HEK293 (cell line): ENCODE measurements around the gene GCNT2.

ENCODE experiments used
- CTCF ChIA-PET: fragments of 350-600 bp; formaldehyde crosslinking; extraction: SDS; loops from one replicate; lab custom pipeline; 2021; ENCODE audit warnings: antibody characterized with exemption; lab: Yijun Ruan, JAX
- POLR2A ChIA-PET: fragments of 300-600 bp; formaldehyde crosslinking; extraction: SDS; loops from one replicate; lab custom pipeline; 2020; ENCODE audit warnings: antibody characterized with exemption, inconsistent platforms; lab: Yijun Ruan, JAX
- H3K27ac ChIP-seq: fragments of 200-500 bp; sonication (Bioruptor generic); 2 replicates; pipeline ENCODE4 v1.5.1; 2014; ENCODE audit warnings: low read depth, low read length, control low read depth, inconsistent platforms; ENCODE audit errors: extremely low read depth
- H3K36me3 ChIP-seq, 2 experiments: fragments of 200-500 bp in 1 of 2; sonication (Bioruptor generic) in 1 of 2; 1 replicate in 1 of 2; 2 replicates in 1 of 2; pipeline ENCODE4 v1.5.1; 2014 to 2017; ENCODE audit warnings: inconsistent platforms in 2 of 2, low read length in 2 of 2; ENCODE audit not compliant: control insufficient read depth in 2 of 2, insufficient read depth in 1 of 2
- H3K4me1 ChIP-seq: fragments of 200-500 bp; sonication (Bioruptor generic); 2 replicates; pipeline ENCODE4 v1.5.1; 2014; ENCODE audit warnings: mild to moderate bottlenecking, low read length, inconsistent platforms; ENCODE audit not compliant: control insufficient read depth, insufficient read depth
- H3K4me3 ChIP-seq: 2 replicates; pipeline ENCODE4 v1.5.1; 2011; ENCODE audit warnings: low read depth, mild to moderate bottlenecking, control low read depth, low read length, moderate library complexity
- H3K9me3 ChIP-seq: fragments of 200-500 bp; sonication (Bioruptor generic); 2 replicates; pipeline ENCODE4 v1.5.1; 2014; ENCODE audit warnings: low read depth, low read length, inconsistent platforms; ENCODE audit not compliant: control insufficient read depth, insufficient read depth
- HOXC10 ChIP-seq: sonication (generic); formaldehyde crosslinking; IDR thresholded peaks from 2 replicates; pipeline ENCODE4 v1.8.1; 2023; ENCODE audit warnings: mild to moderate bottlenecking, missing genetic modification reagents
- KLF9 ChIP-seq: fragments of 450-650 bp; formaldehyde crosslinking; IDR thresholded peaks from 2 replicates; pipeline ENCODE4 v1.5.1; 2016; ENCODE audit warnings: missing biosample characterization, missing genetic modification characterization, low read depth
- ZBTB7A ChIP-seq: fragments of 450-650 bp; formaldehyde crosslinking; IDR thresholded peaks from 2 replicates; pipeline ENCODE4 v1.5.1; 2016; ENCODE audit warnings: low read depth, missing biosample characterization, missing genetic modification characterization
- ZFP41 ChIP-seq: fragments of 450-650 bp; formaldehyde crosslinking; IDR thresholded peaks from 2 replicates; pipeline ENCODE4 v1.5.1; 2016; ENCODE audit warnings: missing biosample characterization, missing genetic modification characterization, borderline replicate concordance
- ZNF114 ChIP-seq: fragments of 450-650 bp; formaldehyde crosslinking; IDR thresholded peaks from 2 replicates; pipeline ENCODE4 v1.5.0; 2017; ENCODE audit warnings: missing biosample characterization, missing genetic modification characterization
- ZNF169 ChIP-seq: fragments of 450-650 bp; formaldehyde crosslinking; IDR thresholded peaks from 2 replicates; pipeline ENCODE4 v1.5.1; 2016; ENCODE audit warnings: missing biosample characterization, missing genetic modification characterization
- ZNF324 ChIP-seq: fragments of 450-650 bp; formaldehyde crosslinking; IDR thresholded peaks from 2 replicates; pipeline ENCODE4 v1.5.1; 2016; ENCODE audit warnings: missing biosample characterization, missing genetic modification characterization
- ZNF530 ChIP-seq: fragments of 450-650 bp; formaldehyde crosslinking; IDR thresholded peaks from 2 replicates; pipeline ENCODE4 v1.5.1; 2016; ENCODE audit warnings: low read depth, missing biosample characterization, missing genetic modification characterization
- ZNF558 ChIP-seq: fragments of 450-650 bp; formaldehyde crosslinking; IDR thresholded peaks from 2 replicates; pipeline ENCODE4 v1.5.1; 2016; ENCODE audit warnings: missing biosample characterization, missing genetic modification characterization
- ZNF664 ChIP-seq: fragments of 450-650 bp; formaldehyde crosslinking; IDR thresholded peaks from 2 replicates; pipeline ENCODE4 v1.5.1; 2016; ENCODE audit warnings: missing biosample characterization, missing genetic modification characterization
- ZNF777 ChIP-seq: fragments of 450-650 bp; formaldehyde crosslinking; IDR thresholded peaks from 2 replicates; pipeline ENCODE4 v1.5.1; 2017; ENCODE audit warnings: missing biosample characterization, missing genetic modification characterization, borderline replicate concordance
- ZNF785 ChIP-seq: fragments of 450-650 bp; formaldehyde crosslinking; IDR thresholded peaks from 2 replicates; pipeline ENCODE4 v1.5.1; 2016; ENCODE audit warnings: missing biosample characterization, missing genetic modification characterization
- ZNF843 ChIP-seq: fragments of 450-650 bp; formaldehyde crosslinking; IDR thresholded peaks from 2 replicates; pipeline ENCODE4 v1.5.1; 2016; ENCODE audit warnings: missing biosample characterization, missing genetic modification characterization
- TF ChIP-seq, protein P1 (sequence below): fragments of 450-650 bp; formaldehyde crosslinking; IDR thresholded peaks from 2 replicates; pipeline ENCODE4 v1.5.1; 2017; ENCODE audit warnings: missing biosample characterization, missing genetic modification characterization
- TF ChIP-seq, protein P2 (sequence below): fragments of 450-650 bp; formaldehyde crosslinking; IDR thresholded peaks from 2 replicates; pipeline ENCODE4 v1.5.1; 2016; ENCODE audit warnings: missing biosample characterization, missing genetic modification characterization
- TF ChIP-seq, protein P3 (sequence below): IDR thresholded peaks from 2 replicates; pipeline ENCODE4 v1.6.1; 2011; ENCODE audit warnings: mild to moderate bottlenecking, low read depth, low read length, borderline replicate concordance
- TF ChIP-seq, protein P4 (sequence below): fragments of 450-650 bp; IDR thresholded peaks from 2 replicates; pipeline ENCODE4 v1.5.1; 2018; ENCODE audit warnings: missing biosample characterization, missing genetic modification characterization

Gene GCNT2

DNA sequence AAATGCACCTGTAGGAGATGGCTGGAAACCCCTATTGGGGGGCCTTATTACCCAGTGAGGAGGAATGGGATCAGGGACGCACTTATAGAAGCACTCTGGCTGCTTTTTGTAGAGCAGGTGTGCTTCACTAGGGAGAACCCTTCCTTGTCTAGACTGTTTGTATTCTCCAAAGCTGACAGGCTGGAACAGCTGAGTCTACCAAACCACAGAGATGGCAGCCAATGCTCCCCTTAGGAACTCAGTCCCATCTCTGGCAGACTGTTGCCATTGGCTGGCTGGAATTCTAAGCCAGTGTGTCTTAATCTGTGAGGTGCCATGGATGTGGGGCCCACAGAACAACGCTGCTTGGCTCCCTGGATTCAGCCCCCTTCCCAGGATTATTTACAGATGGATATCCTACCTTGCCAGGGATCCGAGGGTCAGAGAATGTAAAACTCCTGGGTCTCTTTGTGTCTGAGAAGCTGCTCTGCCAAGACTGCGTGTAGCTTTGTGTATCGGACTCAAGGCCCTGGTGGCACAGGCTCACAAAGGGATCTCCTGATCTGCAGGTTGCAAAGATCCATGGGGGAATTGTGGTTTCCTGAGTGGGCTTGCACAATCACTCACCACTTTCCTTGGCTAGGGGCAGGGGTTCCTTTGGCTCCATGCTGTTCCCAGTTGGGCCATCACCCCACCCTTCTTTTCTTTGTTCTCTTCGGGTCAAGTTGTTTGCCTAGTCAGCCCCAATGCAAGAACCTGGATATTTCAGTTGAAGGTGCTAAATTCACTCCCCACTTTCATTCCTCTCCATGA is 147.2 kb downstream of the GCNT2 start:
- no peak overlapping the region for H3K27ac ChIP-seq
- H3K4me3 ChIP-seq: no peak overlapping the region
- POLR2A ChIA-PET: no interaction called here
- no peak for TF ChIP-seq ZBTB7A (tag by site-specific recombination)
- TF ChIP-seq, protein P1, sequence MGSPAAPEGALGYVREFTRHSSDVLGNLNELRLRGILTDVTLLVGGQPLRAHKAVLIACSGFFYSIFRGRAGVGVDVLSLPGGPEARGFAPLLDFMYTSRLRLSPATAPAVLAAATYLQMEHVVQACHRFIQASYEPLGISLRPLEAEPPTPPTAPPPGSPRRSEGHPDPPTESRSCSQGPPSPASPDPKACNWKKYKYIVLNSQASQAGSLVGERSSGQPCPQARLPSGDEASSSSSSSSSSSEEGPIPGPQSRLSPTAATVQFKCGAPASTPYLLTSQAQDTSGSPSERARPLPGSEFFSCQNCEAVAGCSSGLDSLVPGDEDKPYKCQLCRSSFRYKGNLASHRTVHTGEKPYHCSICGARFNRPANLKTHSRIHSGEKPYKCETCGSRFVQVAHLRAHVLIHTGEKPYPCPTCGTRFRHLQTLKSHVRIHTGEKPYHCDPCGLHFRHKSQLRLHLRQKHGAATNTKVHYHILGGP: no peak
- no peak for TF ChIP-seq ZNF169 (tag by site-specific recombination)
- no peak for TF ChIP-seq ZNF324 (tag by site-specific recombination)
- no peak for TF ChIP-seq ZNF530 (tag by site-specific recombination)
- no peak for TF ChIP-seq ZNF843 (tag by site-specific recombination)
- TF ChIP-seq, protein P2, sequence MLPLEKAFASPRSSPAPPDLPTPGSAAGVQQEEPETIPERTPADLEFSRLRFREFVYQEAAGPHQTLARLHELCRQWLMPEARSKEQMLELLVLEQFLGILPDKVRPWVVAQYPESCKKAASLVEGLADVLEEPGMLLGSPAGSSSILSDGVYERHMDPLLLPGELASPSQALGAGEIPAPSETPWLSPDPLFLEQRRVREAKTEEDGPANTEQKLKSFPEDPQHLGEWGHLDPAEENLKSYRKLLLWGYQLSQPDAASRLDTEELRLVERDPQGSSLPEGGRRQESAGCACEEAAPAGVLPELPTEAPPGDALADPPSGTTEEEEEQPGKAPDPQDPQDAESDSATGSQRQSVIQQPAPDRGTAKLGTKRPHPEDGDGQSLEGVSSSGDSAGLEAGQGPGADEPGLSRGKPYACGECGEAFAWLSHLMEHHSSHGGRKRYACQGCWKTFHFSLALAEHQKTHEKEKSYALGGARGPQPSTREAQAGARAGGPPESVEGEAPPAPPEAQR (tag by site-specific recombination): no peak
- H3K9me3 ChIP-seq: no peaks in the 10 kb centered on the region
- H3K36me3 ChIP-seq: no peaks in the 10 kb centered on the region
- H3K4me1 ChIP-seq: no peaks in the 10 kb centered on the region
- CTCF ChIA-PET: no interaction called here

DNA sequence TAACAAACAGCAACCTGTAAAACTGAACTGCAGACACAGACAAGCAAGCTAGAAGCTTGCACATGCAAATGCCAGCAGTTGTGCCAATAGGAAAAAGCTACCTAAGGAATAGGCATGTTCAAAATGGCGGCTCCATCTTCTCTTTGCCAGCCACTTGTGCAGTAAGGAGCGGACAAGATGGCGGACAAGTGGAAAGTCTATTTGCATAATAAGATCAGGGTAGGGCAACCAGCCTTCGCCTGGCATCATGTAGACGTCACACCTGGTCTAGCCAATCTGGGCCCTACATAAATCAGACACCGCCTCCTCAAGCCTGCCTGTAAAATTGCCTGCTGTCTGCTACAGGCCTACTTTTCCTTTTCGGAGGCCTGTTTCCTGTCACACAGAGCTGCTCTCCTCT is 155.3 kb downstream of the GCNT2 start:
- Histone ChIP-seq H3K27ac (no peak overlapping the region), H3K4me1 (no peaks in the 10 kb centered on the region), H3K9me3 (no peaks in the 10 kb centered on the region), H3K36me3 (no peaks in the 10 kb centered on the region), H3K4me3 (no peak overlapping the region)
- TF ChIP-seq ZNF558 (tag by site-specific recombination) (no peak), ZNF324 (tag by site-specific recombination) (no peak), ZFP41 (no peak), ZNF785 (tag by site-specific recombination) (no peak), ZNF664 (tag by site-specific recombination) (no peak), KLF9 (tag by site-specific recombination) (no peak), HOXC10 (no peak), ZNF114 (no peak), ZNF169 (tag by site-specific recombination) (no peak), ZNF777 (tag by site-specific recombination) (no peak)
- TF ChIP-seq, protein P3, sequence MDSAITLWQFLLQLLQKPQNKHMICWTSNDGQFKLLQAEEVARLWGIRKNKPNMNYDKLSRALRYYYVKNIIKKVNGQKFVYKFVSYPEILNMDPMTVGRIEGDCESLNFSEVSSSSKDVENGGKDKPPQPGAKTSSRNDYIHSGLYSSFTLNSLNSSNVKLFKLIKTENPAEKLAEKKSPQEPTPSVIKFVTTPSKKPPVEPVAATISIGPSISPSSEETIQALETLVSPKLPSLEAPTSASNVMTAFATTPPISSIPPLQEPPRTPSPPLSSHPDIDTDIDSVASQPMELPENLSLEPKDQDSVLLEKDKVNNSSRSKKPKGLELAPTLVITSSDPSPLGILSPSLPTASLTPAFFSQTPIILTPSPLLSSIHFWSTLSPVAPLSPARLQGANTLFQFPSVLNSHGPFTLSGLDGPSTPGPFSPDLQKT: no peak
- TF ChIP-seq, protein P4, sequence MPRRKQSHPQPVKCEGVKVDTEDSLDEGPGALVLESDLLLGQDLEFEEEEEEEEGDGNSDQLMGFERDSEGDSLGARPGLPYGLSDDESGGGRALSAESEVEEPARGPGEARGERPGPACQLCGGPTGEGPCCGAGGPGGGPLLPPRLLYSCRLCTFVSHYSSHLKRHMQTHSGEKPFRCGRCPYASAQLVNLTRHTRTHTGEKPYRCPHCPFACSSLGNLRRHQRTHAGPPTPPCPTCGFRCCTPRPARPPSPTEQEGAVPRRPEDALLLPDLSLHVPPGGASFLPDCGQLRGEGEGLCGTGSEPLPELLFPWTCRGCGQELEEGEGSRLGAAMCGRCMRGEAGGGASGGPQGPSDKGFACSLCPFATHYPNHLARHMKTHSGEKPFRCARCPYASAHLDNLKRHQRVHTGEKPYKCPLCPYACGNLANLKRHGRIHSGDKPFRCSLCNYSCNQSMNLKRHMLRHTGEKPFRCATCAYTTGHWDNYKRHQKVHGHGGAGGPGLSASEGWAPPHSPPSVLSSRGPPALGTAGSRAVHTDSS (tag by site-specific recombination): no peak
- ChIA-PET CTCF (interaction anchor here (1.2 kb wide), 1 partner anchor 62 kb away, joined by 3 read pairs; no protein-coding TSS in a partner anchor), POLR2A (no interaction called here)
